HCT116 (cell line): ENCODE data around the gene RCOR1. TPM values are rescaled to one million over a fixed set of nuclear protein-coding genes. Genes with fewer than 3 reads are reported as not detected.

Experiments used
- ATAC-seq: fragments of 200-7000 bp; cut with Tn5 transposase; 2 replicates; pipeline ENCODE4 v1.9.1; 2020; ENCODE audit warnings: mild to moderate bottlenecking, moderate library complexity
- BruUV-seq: library from RNA; stranded (reverse); fragments of 400-500 nt; replicated peaks from 2 replicates; lab custom pipeline; 2021; lab: Mats Ljungman, UMichigan
- CTCF ChIA-PET: fragments of 300-600 bp; sonication (Branson Sonifier 250); formaldehyde crosslinking; loops from one replicate; lab custom pipeline; 2021; ENCODE audit warnings: antibody characterized with exemption; lab: Charles Lee
- POLR2A ChIA-PET: fragments of 300-600, 350-600 bp; sonication (Branson Sonifier 250); formaldehyde crosslinking; loops from one replicate; lab custom pipeline; 2021; ENCODE audit warnings: antibody characterized with exemption; lab: Charles Lee
- RAD21 ChIA-PET, 2 experiments: fragments of 300-600 bp; sonication (Branson Sonifier 250); formaldehyde crosslinking; loops; one replicate each; lab custom pipeline; 2023; ENCODE audit warnings: low total read pairs in 2 of 2; ENCODE audit not compliant: uncharacterized antibody in 2 of 2, unreplicated experiment in 2 of 2, low non-redundant PET in 1 of 2; lab: Charles Lee
- DNase-seq: peaks from one replicate; pipeline ENCODE4 v3.0.0-alpha.2; 2010; ENCODE audit warnings: low read depth, low spot score
- H2AFZ ChIP-seq: fragments of 200-600 bp; shearing (Covaris generic), sonication (generic); 2 replicates; pipeline ENCODE4 v1.6.1; 2017; ENCODE audit warnings: low read depth, mixed run types, mixed read lengths, antibody characterized with exemption, low read length; ENCODE audit not compliant: poor library complexity, severe bottlenecking
- H3K27ac ChIP-seq: 2 replicates; pipeline ENCODE4 v1.5.1; 2012; ENCODE audit warnings: low read depth, low read length
- H3K27me3 ChIP-seq: fragments of 200-600 bp; sonication (generic); 2 replicates; pipeline ENCODE4 v1.6.1; 2016; ENCODE audit warnings: mixed run types, low read length, mixed read lengths; ENCODE audit not compliant: insufficient read depth
- H3K36me3 ChIP-seq, 2 experiments: fragments of 200-500 bp in 1 of 2; fragments of 200-600 bp in 1 of 2; sonication (Bioruptor generic) in 1 of 2; sonication (generic) in 1 of 2; 2 replicates each; pipeline versions ENCODE4 v1.5.1 to v1.6.1; 2014 to 2016; ENCODE audit warnings: low read length in 2 of 2, inconsistent platforms in 1 of 2, mixed read lengths in 1 of 2, mixed run types in 1 of 2; ENCODE audit not compliant: insufficient read depth in 2 of 2, control insufficient read depth in 1 of 2
- H3K4me1 ChIP-seq, 2 experiments: fragments of 200-600 bp in 1 of 2; sonication (generic) in 1 of 2; 2 replicates each; pipeline versions ENCODE4 v1.5.1 to v1.6.1; 2012 to 2017; ENCODE audit warnings: low read length in 2 of 2, inconsistent platforms in 1 of 2, mild to moderate bottlenecking in 1 of 2, mixed read lengths in 1 of 2, mixed run types in 1 of 2, moderate library complexity in 1 of 2; ENCODE audit not compliant: insufficient read depth in 2 of 2, control insufficient read depth in 1 of 2
- H3K4me2 ChIP-seq: fragments of 200-600 bp; sonication (generic); 2 replicates; pipeline ENCODE4 v1.6.1; 2017; ENCODE audit warnings: mixed run types, low read length, mixed read lengths
- H3K4me3 ChIP-seq, 2 experiments: fragments of 200-600 bp in 1 of 2; sonication (generic) in 1 of 2; replicated peaks in 1 of 2; 2 replicates each; pipeline ENCODE4 v1.5.1; 2011 to 2016; ENCODE audit warnings: low read length in 2 of 2, control low read depth in 1 of 2, low read depth in 1 of 2, mild to moderate bottlenecking in 1 of 2, mixed read lengths in 1 of 2, mixed run types in 1 of 2
- H3K79me2 ChIP-seq: fragments of 200-600 bp; sonication (generic); 2 replicates; pipeline ENCODE4 v1.6.1; 2017; ENCODE audit warnings: mild to moderate bottlenecking, mixed run types, low read length, moderate library complexity, mixed read lengths; ENCODE audit not compliant: insufficient read depth
- H3K9ac ChIP-seq: fragments of 200-600 bp; sonication (generic); 2 replicates; pipeline ENCODE4 v1.6.1; 2016; ENCODE audit warnings: low read length, mixed read lengths
- H3K9me2 ChIP-seq: fragments of 200-600 bp; sonication (generic), shearing (Covaris generic); 2 replicates; pipeline ENCODE4 v1.6.1; 2017; ENCODE audit warnings: mixed run types, mild to moderate bottlenecking, moderate library complexity; ENCODE audit not compliant: insufficient read depth
- H3K9me3 ChIP-seq, 2 experiments: fragments of 200-500 bp in 1 of 2; fragments of 200-600 bp in 1 of 2; sonication (Bioruptor generic) in 1 of 2; sonication (generic) in 1 of 2; 2 replicates each; pipeline ENCODE4 v1.6.1; 2014 to 2017; ENCODE audit warnings: low read length in 2 of 2, mixed read lengths in 2 of 2, inconsistent platforms in 1 of 2, low read depth in 1 of 2, mild to moderate bottlenecking in 1 of 2, mixed run types in 1 of 2, moderate library complexity in 1 of 2; ENCODE audit not compliant: control insufficient read depth in 1 of 2, insufficient read depth in 1 of 2
- H4K20me1 ChIP-seq: fragments of 200-600 bp; sonication (generic), shearing (Covaris generic); 2 replicates; pipeline ENCODE4 v1.6.1; 2017; ENCODE audit warnings: mixed run types, mild to moderate bottlenecking, moderate library complexity; ENCODE audit not compliant: insufficient read depth
- CBX3 ChIP-seq: IDR thresholded peaks from 2 replicates; pipeline ENCODE4 v1.6.1; 2012; ENCODE audit warnings: low read depth
- EGR1 ChIP-seq: IDR thresholded peaks from 2 replicates; pipeline ENCODE4 v1.6.1; 2012; ENCODE audit warnings: low read depth
- ELF1 ChIP-seq: IDR thresholded peaks from 2 replicates; pipeline ENCODE4 v1.6.1; 2012; ENCODE audit warnings: low read depth, borderline replicate concordance
- EZH2 ChIP-seq: fragments of 200-600 bp; sonication (generic); IDR thresholded peaks from 2 replicates; pipeline ENCODE4 v1.6.1; 2017; ENCODE audit warnings: antibody characterized with exemption, mixed run types
- EZH2phosphoT487 ChIP-seq: fragments of 200-600 bp; IDR thresholded peaks from 2 replicates; pipeline ENCODE4 v1.6.1; 2018; ENCODE audit warnings: antibody characterized with exemption, borderline replicate concordance
- FOSL1 ChIP-seq: IDR thresholded peaks from 2 replicates; pipeline ENCODE4 v1.6.1; 2012; ENCODE audit warnings: low read depth
- JUND ChIP-seq: IDR thresholded peaks from 2 replicates; pipeline ENCODE4 v1.6.1; 2012
- POLR2A ChIP-seq: IDR thresholded peaks from 2 replicates; pipeline ENCODE4 v1.7.0; 2011; ENCODE audit warnings: borderline replicate concordance; ENCODE audit not compliant: insufficient read depth, insufficient read length; ENCODE audit errors: extremely low read depth
- SIN3A ChIP-seq: IDR thresholded peaks from 2 replicates; pipeline ENCODE4 v1.6.1; 2012; ENCODE audit warnings: low read depth
- SP1 ChIP-seq: IDR thresholded peaks from 2 replicates; pipeline ENCODE4 v1.6.1; 2012; ENCODE audit warnings: low read depth
- SRF ChIP-seq: IDR thresholded peaks from 2 replicates; pipeline ENCODE4 v1.6.1; 2012; ENCODE audit warnings: low read depth
- TCF7L2 ChIP-seq: IDR thresholded peaks from 2 replicates; pipeline ENCODE4 v1.7.0; 2011; ENCODE audit warnings: borderline replicate concordance, inconsistent platforms; ENCODE audit not compliant: insufficient read depth, insufficient read length; ENCODE audit errors: extremely low read depth
- YY1 ChIP-seq: IDR thresholded peaks from 2 replicates; pipeline ENCODE4 v1.6.1; 2011; ENCODE audit warnings: low read length, low read depth, moderate library complexity, mild to moderate bottlenecking; ENCODE audit not compliant: insufficient replicate concordance; ENCODE audit errors: extremely low read depth
- ZFX ChIP-seq: fragments of 450-650 bp; IDR thresholded peaks from 2 replicates; pipeline ENCODE4 v1.6.1; 2017
- ZNF274 ChIP-seq: fragments of 200-500 bp; sonication (Bioruptor generic); IDR thresholded peaks from 2 replicates; pipeline ENCODE4 v1.6.1; 2014; ENCODE audit warnings: mild to moderate bottlenecking, low read depth, low read length, inconsistent platforms
- intact Hi-C: fragments of 100-400 bp; cut with micrococcal nuclease; formaldehyde crosslinking; loops from 2 replicates; pipeline ENCODE4 v1.10.0; 2022
- total RNA-seq: library from RNA; stranded (reverse); gene quantifications from one replicate; pipeline ENCODE4 v1.2.1, GENCODE V29; 2021; ENCODE audit not compliant: unreplicated experiment
- TF ChIP-seq, protein P1 (sequence below): IDR thresholded peaks from 2 replicates; pipeline ENCODE4 v1.6.1; 2012
- TF ChIP-seq, protein P2 (sequence below): IDR thresholded peaks from 2 replicates; pipeline ENCODE4 v1.6.1; 2012; ENCODE audit warnings: low read depth
- TF ChIP-seq, protein P3 (sequence below): IDR thresholded peaks from 2 replicates; pipeline ENCODE4 v1.6.1; 2012
- TF ChIP-seq, protein P4 (sequence below), 3 experiments: fragments of 200-600 bp in 1 of 3; sonication (generic) in 1 of 3; IDR thresholded peaks in 2 of 3; conservative IDR thresholded peaks in 1 of 3; 2 replicates each; pipeline ENCODE4 v1.5.1; 2012 to 2017; ENCODE audit warnings: low read depth in 2 of 3, low read length in 2 of 3, antibody characterized with exemption in 1 of 3, borderline replicate concordance in 1 of 3, control low read depth in 1 of 3, mild to moderate bottlenecking in 1 of 3, mixed read lengths in 1 of 3, mixed run types in 1 of 3, moderate library complexity in 1 of 3; ENCODE audit not compliant: insufficient read depth in 1 of 3
- TF ChIP-seq, protein P5 (sequence below): IDR thresholded peaks from 2 replicates; pipeline ENCODE4 v1.6.1; 2011; ENCODE audit warnings: mild to moderate bottlenecking, low read length, moderate library complexity; ENCODE audit not compliant: insufficient replicate concordance; ENCODE audit errors: extremely low read depth

The RCOR1 gene
- total RNA-seq, 1 experiment from 2014 or later, result 30.7 TPM

DNA sequence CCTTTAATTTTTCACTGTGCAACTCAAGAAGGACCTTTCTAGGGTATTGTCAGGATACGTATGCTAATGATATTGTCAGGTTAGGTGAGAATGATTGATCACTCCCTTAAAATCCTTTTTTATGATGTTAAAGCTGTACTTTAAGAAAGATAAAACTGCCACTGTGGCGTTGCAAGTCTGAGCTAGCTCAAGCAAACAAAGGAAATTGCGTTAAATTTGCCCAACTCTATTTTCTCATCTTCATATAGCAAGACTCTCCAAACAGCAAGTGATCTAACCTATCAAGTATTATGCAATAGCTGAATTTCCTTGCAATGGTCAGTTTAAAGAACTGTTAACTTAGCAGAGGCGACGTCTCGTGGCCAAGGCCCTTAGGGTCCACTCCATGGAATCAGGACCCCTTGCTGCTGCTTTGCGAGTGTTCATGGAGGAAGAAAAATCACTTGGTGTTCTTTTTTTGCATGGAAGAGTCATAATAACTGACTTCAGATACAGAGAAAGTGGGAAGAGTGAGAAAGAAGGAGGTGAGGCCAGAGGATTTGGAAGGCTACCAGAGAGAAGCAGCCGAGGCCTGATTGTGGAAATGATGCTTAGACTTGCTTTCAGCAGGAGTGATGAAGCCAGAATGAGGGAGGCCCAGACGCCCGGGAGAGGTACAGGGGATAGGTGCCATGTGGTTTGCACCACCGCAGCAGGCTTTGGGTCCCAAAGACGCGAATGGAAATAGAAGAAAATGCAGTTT lies 187.3 kb downstream of the RCOR1 start:
- TF ChIP-seq, protein P1, sequence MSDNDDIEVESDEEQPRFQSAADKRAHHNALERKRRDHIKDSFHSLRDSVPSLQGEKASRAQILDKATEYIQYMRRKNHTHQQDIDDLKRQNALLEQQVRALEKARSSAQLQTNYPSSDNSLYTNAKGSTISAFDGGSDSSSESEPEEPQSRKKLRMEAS, result no peak
- TF ChIP-seq SRF (no peak), SP1 (no peak), POLR2A (no peak), EZH2 (no peak), ZNF274 (no peak), ELF1 (no peak), EGR1 (no peak), EZH2phosphoT487 (no peak), CBX3 (no peak), FOSL1 (no peak), JUND (no peak), TCF7L2 (no peak), YY1 (no peak), SIN3A (no peak), ZFX (no peak)
- TF ChIP-seq, protein P2, sequence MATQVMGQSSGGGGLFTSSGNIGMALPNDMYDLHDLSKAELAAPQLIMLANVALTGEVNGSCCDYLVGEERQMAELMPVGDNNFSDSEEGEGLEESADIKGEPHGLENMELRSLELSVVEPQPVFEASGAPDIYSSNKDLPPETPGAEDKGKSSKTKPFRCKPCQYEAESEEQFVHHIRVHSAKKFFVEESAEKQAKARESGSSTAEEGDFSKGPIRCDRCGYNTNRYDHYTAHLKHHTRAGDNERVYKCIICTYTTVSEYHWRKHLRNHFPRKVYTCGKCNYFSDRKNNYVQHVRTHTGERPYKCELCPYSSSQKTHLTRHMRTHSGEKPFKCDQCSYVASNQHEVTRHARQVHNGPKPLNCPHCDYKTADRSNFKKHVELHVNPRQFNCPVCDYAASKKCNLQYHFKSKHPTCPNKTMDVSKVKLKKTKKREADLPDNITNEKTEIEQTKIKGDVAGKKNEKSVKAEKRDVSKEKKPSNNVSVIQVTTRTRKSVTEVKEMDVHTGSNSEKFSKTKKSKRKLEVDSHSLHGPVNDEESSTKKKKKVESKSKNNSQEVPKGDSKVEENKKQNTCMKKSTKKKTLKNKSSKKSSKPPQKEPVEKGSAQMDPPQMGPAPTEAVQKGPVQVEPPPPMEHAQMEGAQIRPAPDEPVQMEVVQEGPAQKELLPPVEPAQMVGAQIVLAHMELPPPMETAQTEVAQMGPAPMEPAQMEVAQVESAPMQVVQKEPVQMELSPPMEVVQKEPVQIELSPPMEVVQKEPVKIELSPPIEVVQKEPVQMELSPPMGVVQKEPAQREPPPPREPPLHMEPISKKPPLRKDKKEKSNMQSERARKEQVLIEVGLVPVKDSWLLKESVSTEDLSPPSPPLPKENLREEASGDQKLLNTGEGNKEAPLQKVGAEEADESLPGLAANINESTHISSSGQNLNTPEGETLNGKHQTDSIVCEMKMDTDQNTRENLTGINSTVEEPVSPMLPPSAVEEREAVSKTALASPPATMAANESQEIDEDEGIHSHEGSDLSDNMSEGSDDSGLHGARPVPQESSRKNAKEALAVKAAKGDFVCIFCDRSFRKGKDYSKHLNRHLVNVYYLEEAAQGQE, result no peak
- TF ChIP-seq, protein P3, sequence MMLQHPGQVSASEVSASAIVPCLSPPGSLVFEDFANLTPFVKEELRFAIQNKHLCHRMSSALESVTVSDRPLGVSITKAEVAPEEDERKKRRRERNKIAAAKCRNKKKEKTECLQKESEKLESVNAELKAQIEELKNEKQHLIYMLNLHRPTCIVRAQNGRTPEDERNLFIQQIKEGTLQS, result no peak
- TF ChIP-seq, protein P4, sequence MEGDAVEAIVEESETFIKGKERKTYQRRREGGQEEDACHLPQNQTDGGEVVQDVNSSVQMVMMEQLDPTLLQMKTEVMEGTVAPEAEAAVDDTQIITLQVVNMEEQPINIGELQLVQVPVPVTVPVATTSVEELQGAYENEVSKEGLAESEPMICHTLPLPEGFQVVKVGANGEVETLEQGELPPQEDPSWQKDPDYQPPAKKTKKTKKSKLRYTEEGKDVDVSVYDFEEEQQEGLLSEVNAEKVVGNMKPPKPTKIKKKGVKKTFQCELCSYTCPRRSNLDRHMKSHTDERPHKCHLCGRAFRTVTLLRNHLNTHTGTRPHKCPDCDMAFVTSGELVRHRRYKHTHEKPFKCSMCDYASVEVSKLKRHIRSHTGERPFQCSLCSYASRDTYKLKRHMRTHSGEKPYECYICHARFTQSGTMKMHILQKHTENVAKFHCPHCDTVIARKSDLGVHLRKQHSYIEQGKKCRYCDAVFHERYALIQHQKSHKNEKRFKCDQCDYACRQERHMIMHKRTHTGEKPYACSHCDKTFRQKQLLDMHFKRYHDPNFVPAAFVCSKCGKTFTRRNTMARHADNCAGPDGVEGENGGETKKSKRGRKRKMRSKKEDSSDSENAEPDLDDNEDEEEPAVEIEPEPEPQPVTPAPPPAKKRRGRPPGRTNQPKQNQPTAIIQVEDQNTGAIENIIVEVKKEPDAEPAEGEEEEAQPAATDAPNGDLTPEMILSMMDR (IDR thresholded peaks at IDR 0.05 in 2 of 3, conservative IDR thresholded peaks at IDR 0.05 in 1 of 3; ENCODE audit: borderline replicate concordance in 1 of 3, insufficient read depth in 1 of 3, low read depth in 2 of 3, low read length in 2 of 3), result no peak
- TF ChIP-seq, protein P5, sequence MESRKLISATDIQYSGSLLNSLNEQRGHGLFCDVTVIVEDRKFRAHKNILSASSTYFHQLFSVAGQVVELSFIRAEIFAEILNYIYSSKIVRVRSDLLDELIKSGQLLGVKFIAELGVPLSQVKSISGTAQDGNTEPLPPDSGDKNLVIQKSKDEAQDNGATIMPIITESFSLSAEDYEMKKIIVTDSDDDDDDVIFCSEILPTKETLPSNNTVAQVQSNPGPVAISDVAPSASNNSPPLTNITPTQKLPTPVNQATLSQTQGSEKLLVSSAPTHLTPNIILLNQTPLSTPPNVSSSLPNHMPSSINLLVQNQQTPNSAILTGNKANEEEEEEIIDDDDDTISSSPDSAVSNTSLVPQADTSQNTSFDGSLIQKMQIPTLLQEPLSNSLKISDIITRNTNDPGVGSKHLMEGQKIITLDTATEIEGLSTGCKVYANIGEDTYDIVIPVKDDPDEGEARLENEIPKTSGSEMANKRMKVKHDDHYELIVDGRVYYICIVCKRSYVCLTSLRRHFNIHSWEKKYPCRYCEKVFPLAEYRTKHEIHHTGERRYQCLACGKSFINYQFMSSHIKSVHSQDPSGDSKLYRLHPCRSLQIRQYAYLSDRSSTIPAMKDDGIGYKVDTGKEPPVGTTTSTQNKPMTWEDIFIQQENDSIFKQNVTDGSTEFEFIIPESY, result no peak
- Histone ChIP-seq H3K9me2 (no peaks in the 10 kb centered on the region), H3K27ac (no peak overlapping the region), H3K9ac (no peak overlapping the region), H4K20me1 (no peaks in the 10 kb centered on the region), H3K36me3 (no peaks in the 10 kb centered on the region), H3K4me1 (peaks cover 17 to 43% of the 10 kb centered on the region in 2 experiments), H3K4me3 (no peak overlapping the region), H3K27me3 (no peaks in the 10 kb centered on the region), H3K4me2 (peak overlapping the region; percentile 82), H3K79me2 (peaks cover 67% of the 10 kb centered on the region), H3K9me3 (no peaks in the 10 kb centered on the region), H2AFZ (no peak overlapping the region)
- ChIA-PET RAD21 (no interaction called here), POLR2A (no interaction called here), CTCF (no interaction called here)
- no peak for ATAC-seq
- BruUV-seq, result no TSS peak
- DNase-seq, result no peak
- intact Hi-C loops, result loop anchor here (10.0 kb wide), 1 partner anchor 255 kb away; no protein-coding TSS in a partner anchor
